IMR-90 (cell line): ENCODE results near the gene GRIN2A. TPM values are rescaled to one million over a fixed set of nuclear protein-coding genes. Genes with fewer than 3 reads are reported as not detected.

Experiments
- ATAC-seq: fragments of 200-7000 bp; cut with Tn5 transposase; 2 replicates; pipeline ENCODE4 v1.9.1; 2020; ENCODE audit warnings: low read depth, mild to moderate bottlenecking, moderate library complexity
- BruUV-seq: library from RNA; stranded (reverse); fragments of 400-500 nt; replicated peaks from 2 replicates; lab custom pipeline; 2021; lab: Mats Ljungman, UMichigan
- CTCF ChIA-PET: fragments of 300-600 bp; formaldehyde crosslinking; extraction: SDS; loops from one replicate; lab custom pipeline; 2021; ENCODE audit warnings: antibody characterized with exemption; lab: Yijun Ruan, JAX
- POLR2A ChIA-PET: fragments of 300-600 bp; sonication (Branson Sonifier 250); formaldehyde crosslinking; loops from one replicate; lab custom pipeline; 2022; ENCODE audit warnings: antibody characterized with exemption; ENCODE audit not compliant: unreplicated experiment; lab: Charles Lee
- DNase-seq: peaks from one replicate; pipeline ENCODE4 v3.0.0; 2013
- H2AFZ ChIP-seq: replicated peaks from 2 replicates; pipeline ENCODE3; 2013; ENCODE audit warnings: low read length, mild to moderate bottlenecking; ENCODE audit not compliant: poor library complexity
- H2AK5ac ChIP-seq: 2 replicates; pipeline ENCODE4 v1.6.1; 2013; ENCODE audit warnings: low read depth, low read length, inconsistent platforms
- H2AK9ac ChIP-seq: replicated peaks from 2 replicates; pipeline ENCODE3; 2013; ENCODE audit warnings: mild to moderate bottlenecking, low read depth, low read length, moderate library complexity; ENCODE audit not compliant: poor library complexity
- H2BK120ac ChIP-seq: 2 replicates; pipeline ENCODE4 v1.6.1; 2013; ENCODE audit warnings: low read depth, low read length, inconsistent platforms
- H2BK15ac ChIP-seq: 3 replicates; pipeline ENCODE4 v1.6.1; 2013; ENCODE audit warnings: low read depth, low read length, inconsistent platforms
- H2BK20ac ChIP-seq: 2 replicates; pipeline ENCODE4 v1.6.1; 2013; ENCODE audit warnings: low read depth, mild to moderate bottlenecking, inconsistent platforms, low read length, moderate library complexity
- H2BK5ac ChIP-seq: 2 replicates; pipeline ENCODE4 v1.6.1; 2013; ENCODE audit warnings: mild to moderate bottlenecking, low read depth, low read length, inconsistent platforms; ENCODE audit not compliant: poor library complexity, severe bottlenecking
- H3K14ac ChIP-seq: replicated peaks from 2 replicates; pipeline ENCODE4 v1.6.1; 2013; ENCODE audit warnings: low read depth, low read length, inconsistent platforms
- H3K18ac ChIP-seq: 2 replicates; pipeline ENCODE4 v1.6.1; 2013; ENCODE audit warnings: low read depth, low read length, control low read depth
- H3K23ac ChIP-seq: 2 replicates; pipeline ENCODE4 v1.6.1; 2013; ENCODE audit warnings: low read depth, low read length, inconsistent platforms
- H3K27ac ChIP-seq: 2 replicates; pipeline ENCODE4 v1.5.1; 2013; ENCODE audit warnings: mild to moderate bottlenecking, control low read depth, low read length; ENCODE audit not compliant: insufficient read depth
- H3K27me3 ChIP-seq: 2 replicates; pipeline ENCODE4 v1.6.1; 2013; ENCODE audit warnings: low read length; ENCODE audit not compliant: control insufficient read depth, insufficient read depth
- H3K36me3 ChIP-seq: 2 replicates; pipeline ENCODE4 v1.6.1; 2013; ENCODE audit warnings: low read length, mixed read lengths; ENCODE audit not compliant: control insufficient read depth, insufficient read depth
- H3K4ac ChIP-seq: 2 replicates; pipeline ENCODE4 v1.6.1; 2013; ENCODE audit warnings: low read depth, low read length, inconsistent platforms
- H3K4me1 ChIP-seq: 2 replicates; pipeline ENCODE4 v1.6.1; 2013; ENCODE audit warnings: low read length, mixed read lengths; ENCODE audit not compliant: control insufficient read depth, insufficient read depth
- H3K4me2 ChIP-seq: 2 replicates; pipeline ENCODE4 v1.6.1; 2013; ENCODE audit warnings: low read depth, mild to moderate bottlenecking, control low read depth, low read length, moderate library complexity
- H3K4me3 ChIP-seq: 2 replicates; pipeline ENCODE4 v1.5.1; 2013; ENCODE audit warnings: low read depth, mild to moderate bottlenecking, control low read depth, low read length, moderate library complexity; ENCODE audit not compliant: insufficient read depth
- H3K56ac ChIP-seq: 2 replicates; pipeline ENCODE4 v1.6.1; 2013; ENCODE audit warnings: low read length, inconsistent platforms; ENCODE audit not compliant: insufficient read depth; ENCODE audit errors: extremely low read depth
- H3K79me1 ChIP-seq, 2 experiments: 2 replicates each; pipeline ENCODE4 v1.6.1; 2013; ENCODE audit warnings: low read length in 2 of 2, inconsistent platforms in 1 of 2, low read depth in 1 of 2
- H3K9ac ChIP-seq: 2 replicates; pipeline ENCODE4 v1.6.1; 2013; ENCODE audit warnings: low read depth, low read length, control low read depth
- H3K9me1 ChIP-seq: 2 replicates; pipeline ENCODE4 v1.6.1; 2013; ENCODE audit warnings: low read length, inconsistent platforms; ENCODE audit not compliant: insufficient read depth
- H3K9me3 ChIP-seq: 2 replicates; pipeline ENCODE4 v1.6.1; 2013; ENCODE audit warnings: low read length; ENCODE audit not compliant: control insufficient read depth, insufficient read depth
- H4K20me1 ChIP-seq: 2 replicates; pipeline ENCODE4 v1.6.1; 2013; ENCODE audit warnings: low read length, inconsistent platforms; ENCODE audit not compliant: insufficient read depth
- H4K5ac ChIP-seq: 2 replicates; pipeline ENCODE4 v1.6.1; 2013; ENCODE audit warnings: mild to moderate bottlenecking, low read depth, low read length, control low read depth
- H4K8ac ChIP-seq, 2 experiments: 2 replicates each; pipeline ENCODE4 v1.6.1; 2013; ENCODE audit warnings: low read depth in 2 of 2, low read length in 2 of 2, control low read depth in 1 of 2, inconsistent platforms in 1 of 2
- H4K91ac ChIP-seq: 2 replicates; pipeline ENCODE4 v1.6.1; 2013; ENCODE audit warnings: low read depth, low read length, inconsistent platforms; ENCODE audit not compliant: insufficient read depth
- BHLHE40 ChIP-seq: fragments of 150-350 bp; IDR thresholded peaks from 2 replicates; pipeline ENCODE4 v1.6.1; 2016; ENCODE audit warnings: mild to moderate bottlenecking, low read depth, low read length
- ELK1 ChIP-seq: fragments of 150-350 bp; IDR thresholded peaks from 2 replicates; pipeline ENCODE4 v1.6.1; 2016; ENCODE audit warnings: low read depth, mild to moderate bottlenecking, low read length, moderate library complexity, borderline replicate concordance
- FOS ChIP-seq: fragments of 150-350 bp; IDR thresholded peaks from 2 replicates; pipeline ENCODE4 v1.6.1; 2016; ENCODE audit warnings: low read depth, low read length
- MAZ ChIP-seq: IDR thresholded peaks from 2 replicates; pipeline ENCODE4 v1.6.1; 2012; ENCODE audit warnings: low read depth, mild to moderate bottlenecking, low read length, improper control_type of control experiment, moderate library complexity, borderline replicate concordance
- MXI1 ChIP-seq: IDR thresholded peaks from 2 replicates; pipeline ENCODE4 v1.6.1; 2012; ENCODE audit warnings: low read depth, mild to moderate bottlenecking, low read length, moderate library complexity, borderline replicate concordance
- POLR2A ChIP-seq: IDR thresholded peaks from 2 replicates; pipeline ENCODE4 v1.6.1; 2012; ENCODE audit warnings: mild to moderate bottlenecking, low read depth, low read length
- RCOR1 ChIP-seq: IDR thresholded peaks from 2 replicates; pipeline ENCODE4 v1.6.1; 2012; ENCODE audit warnings: mild to moderate bottlenecking, low read length, improper control_type of control experiment; ENCODE audit not compliant: insufficient replicate concordance
- RFX5 ChIP-seq: IDR thresholded peaks from 2 replicates; pipeline ENCODE4 v1.8.0; 2012; ENCODE audit warnings: low read depth, mild to moderate bottlenecking, low read length, moderate library complexity
- WGBS, 2 experiments: methylation state at CpG; one replicate each; pipeline versions ENCODE4 v1.1.5 to v1.1.7; 2013; ENCODE audit warnings: missing lambda C conversion rate in 2 of 2; ENCODE audit not compliant: insufficient read length in 1 of 2; ENCODE audit errors: extremely low coverage in 2 of 2; 5-methylcytosine and 5-hydroxymethylcytosine counted together
- dilution Hi-C: fragments of 300-500 bp; cut with HindIII; formaldehyde crosslinking; loops from one replicate; pipeline ENCODE4 v1.14.3; 2018; ENCODE audit warnings: low sequenced_read_pairs; ENCODE audit not compliant: unreplicated experiment
- in situ Hi-C: fragments of 300-500 bp; cut with MboI; formaldehyde crosslinking; loops from 3 replicates; pipeline ENCODE4 v1.14.3; 2019; ENCODE audit warnings: low sequenced_read_pairs, inconsistent platforms, mixed read lengths
- intact Hi-C: fragments of 100-400 bp; cut with micrococcal nuclease; formaldehyde crosslinking; loops from 2 replicates; pipeline ENCODE4 v1.10.0; 2022
- polyA plus RNA-seq, 3 experiments: library from polyadenylated mRNA; depleted of rRNA; stranded (reverse); fragments of >200 nt; gene quantifications; 2 replicates each; pipeline ENCODE4 v1.2.3, GENCODE V29; 2012; ENCODE audit warnings: low replicate concordance in 1 of 3
- total RNA-seq: library from RNA; depleted of rRNA; stranded (reverse); fragments of >200 nt; gene quantifications from 2 replicates; pipeline ENCODE4 v1.2.3, GENCODE V29; 2012
- TF ChIP-seq, protein P1 (sequence below): fragments of 150-350 bp; IDR thresholded peaks from 2 replicates; pipeline ENCODE4 v1.6.1; 2017; ENCODE audit warnings: mild to moderate bottlenecking, antibody characterized with exemption, low read length, low read depth
- TF ChIP-seq, protein P2 (sequence below): conservative IDR thresholded peaks from 2 replicates; pipeline ENCODE4 v1.5.1; 2012; ENCODE audit warnings: mild to moderate bottlenecking, low read depth, low read length, improper control_type of control experiment

The GRIN2A gene
- total and polyA plus RNA-seq, 2 of the 4 experiments (the other 2 are of a cell fraction) = under 0.01 TPM; not detected in 1

- H3K23ac ChIP-seq = no peak overlapping the region
- H3K14ac ChIP-seq = no peak overlapping the region
- no peak overlapping the region for H3K56ac ChIP-seq
- no peak overlapping the region for H2AK5ac ChIP-seq
- H3K36me3 ChIP-seq = no peaks in the 10 kb centered on the region
- no peak overlapping the region for H2AK9ac ChIP-seq
- H3K27me3 ChIP-seq = no peaks in the 10 kb centered on the region
- in situ Hi-C loops = no loop called here
- H2BK15ac ChIP-seq = no peak overlapping the region
- ATAC-seq = no peak
- H4K91ac ChIP-seq = no peak overlapping the region
- no peak overlapping the region for H2BK5ac ChIP-seq
- H3K9me3 ChIP-seq = peaks cover 27% of the 10 kb centered on the region
- no peak overlapping the region for H4K5ac ChIP-seq
- ChIA-PET CTCF (no interaction called here), POLR2A (no interaction called here)
- no TSS peak for BruUV-seq
- H3K4me2 ChIP-seq = no peak overlapping the region
- H3K79me1 ChIP-seq = no peaks in the 10 kb centered on the region
- H4K8ac ChIP-seq = no peak overlapping the region
- no peak overlapping the region for H3K9ac ChIP-seq
- no peak overlapping the region for H3K4me3 ChIP-seq
- no peaks in the 10 kb centered on the region for H3K9me1 ChIP-seq
- H3K4me1 ChIP-seq = no peaks in the 10 kb centered on the region
- H3K27ac ChIP-seq = no peak overlapping the region
- no peak for TF ChIP-seq RCOR1
- TF ChIP-seq, protein P1, sequence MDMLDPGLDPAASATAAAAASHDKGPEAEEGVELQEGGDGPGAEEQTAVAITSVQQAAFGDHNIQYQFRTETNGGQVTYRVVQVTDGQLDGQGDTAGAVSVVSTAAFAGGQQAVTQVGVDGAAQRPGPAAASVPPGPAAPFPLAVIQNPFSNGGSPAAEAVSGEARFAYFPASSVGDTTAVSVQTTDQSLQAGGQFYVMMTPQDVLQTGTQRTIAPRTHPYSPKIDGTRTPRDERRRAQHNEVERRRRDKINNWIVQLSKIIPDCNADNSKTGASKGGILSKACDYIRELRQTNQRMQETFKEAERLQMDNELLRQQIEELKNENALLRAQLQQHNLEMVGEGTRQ = no peak
- TF ChIP-seq, protein P2, sequence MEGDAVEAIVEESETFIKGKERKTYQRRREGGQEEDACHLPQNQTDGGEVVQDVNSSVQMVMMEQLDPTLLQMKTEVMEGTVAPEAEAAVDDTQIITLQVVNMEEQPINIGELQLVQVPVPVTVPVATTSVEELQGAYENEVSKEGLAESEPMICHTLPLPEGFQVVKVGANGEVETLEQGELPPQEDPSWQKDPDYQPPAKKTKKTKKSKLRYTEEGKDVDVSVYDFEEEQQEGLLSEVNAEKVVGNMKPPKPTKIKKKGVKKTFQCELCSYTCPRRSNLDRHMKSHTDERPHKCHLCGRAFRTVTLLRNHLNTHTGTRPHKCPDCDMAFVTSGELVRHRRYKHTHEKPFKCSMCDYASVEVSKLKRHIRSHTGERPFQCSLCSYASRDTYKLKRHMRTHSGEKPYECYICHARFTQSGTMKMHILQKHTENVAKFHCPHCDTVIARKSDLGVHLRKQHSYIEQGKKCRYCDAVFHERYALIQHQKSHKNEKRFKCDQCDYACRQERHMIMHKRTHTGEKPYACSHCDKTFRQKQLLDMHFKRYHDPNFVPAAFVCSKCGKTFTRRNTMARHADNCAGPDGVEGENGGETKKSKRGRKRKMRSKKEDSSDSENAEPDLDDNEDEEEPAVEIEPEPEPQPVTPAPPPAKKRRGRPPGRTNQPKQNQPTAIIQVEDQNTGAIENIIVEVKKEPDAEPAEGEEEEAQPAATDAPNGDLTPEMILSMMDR = no peak
- TF ChIP-seq BHLHE40 = no peak
- no peak for TF ChIP-seq MXI1
- no peak for TF ChIP-seq FOS
- no peak for TF ChIP-seq RFX5
- no peak for TF ChIP-seq MAZ
- TF ChIP-seq ELK1 = no peak
- no peak for TF ChIP-seq POLR2A
- H4K20me1 ChIP-seq = no peaks in the 10 kb centered on the region
- intact Hi-C loops = no loop called here
- no peak overlapping the region for H3K18ac ChIP-seq
- H3K4ac ChIP-seq = no peak overlapping the region
- dilution Hi-C loops = no loop called here
- no peak overlapping the region for H2BK120ac ChIP-seq
- H2BK20ac ChIP-seq = no peak overlapping the region
- no peak overlapping the region for H2AFZ ChIP-seq
- DNase-seq = no peak
- WGBS, 2 experiments = no CpG with 5 or more reads among the region's 4 CpGs
These were observed 415.3 kb downstream of the GRIN2A start for GRCh38 chr16:9766891-9767290.
